ENCODE data around the gene GAREM1. TPM values are rescaled to one million over a fixed set of nuclear protein-coding genes. Genes with fewer than 3 reads are reported as not detected.

The GAREM1 gene
- total RNA-seq, 1 donor from 2014 or later: 9.0 TPM

DNA sequence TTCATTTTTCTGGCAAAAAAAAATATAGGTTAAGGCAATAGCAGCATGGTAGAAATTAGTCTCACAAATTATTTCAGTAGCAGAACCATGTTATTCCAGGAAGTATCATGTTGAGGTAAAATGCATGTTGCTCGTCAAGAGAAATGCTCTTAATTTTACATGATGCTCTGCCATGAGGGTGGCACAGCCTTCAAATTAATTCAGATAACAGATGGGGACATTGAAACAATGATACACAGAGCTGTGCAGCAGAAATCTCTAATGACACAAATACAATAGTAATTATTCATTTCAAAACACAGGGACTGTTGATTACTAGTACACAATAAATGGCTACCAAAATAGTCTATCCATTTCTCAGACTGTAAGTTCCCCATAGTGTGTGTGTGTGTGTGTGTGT lies 24.8 kb downstream of the GAREM1 start:
- no peak for TF ChIP-seq EZH2 (IDR thresholded peaks at IDR 0.05; ENCODE audit: insufficient read depth, low read length)
- TF ChIP-seq, protein P1, sequence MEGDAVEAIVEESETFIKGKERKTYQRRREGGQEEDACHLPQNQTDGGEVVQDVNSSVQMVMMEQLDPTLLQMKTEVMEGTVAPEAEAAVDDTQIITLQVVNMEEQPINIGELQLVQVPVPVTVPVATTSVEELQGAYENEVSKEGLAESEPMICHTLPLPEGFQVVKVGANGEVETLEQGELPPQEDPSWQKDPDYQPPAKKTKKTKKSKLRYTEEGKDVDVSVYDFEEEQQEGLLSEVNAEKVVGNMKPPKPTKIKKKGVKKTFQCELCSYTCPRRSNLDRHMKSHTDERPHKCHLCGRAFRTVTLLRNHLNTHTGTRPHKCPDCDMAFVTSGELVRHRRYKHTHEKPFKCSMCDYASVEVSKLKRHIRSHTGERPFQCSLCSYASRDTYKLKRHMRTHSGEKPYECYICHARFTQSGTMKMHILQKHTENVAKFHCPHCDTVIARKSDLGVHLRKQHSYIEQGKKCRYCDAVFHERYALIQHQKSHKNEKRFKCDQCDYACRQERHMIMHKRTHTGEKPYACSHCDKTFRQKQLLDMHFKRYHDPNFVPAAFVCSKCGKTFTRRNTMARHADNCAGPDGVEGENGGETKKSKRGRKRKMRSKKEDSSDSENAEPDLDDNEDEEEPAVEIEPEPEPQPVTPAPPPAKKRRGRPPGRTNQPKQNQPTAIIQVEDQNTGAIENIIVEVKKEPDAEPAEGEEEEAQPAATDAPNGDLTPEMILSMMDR (IDR thresholded peaks at IDR 0.05; ENCODE audit: insufficient read depth, low read depth, low read length): no peak
- H4K20me1 ChIP-seq (ENCODE audit: insufficient read depth, low read length): peaks cover 13% of the 10 kb centered on the region
- no peak overlapping the region for H3K27ac ChIP-seq (ENCODE audit: low read depth, low read length)
- H3K4me2 ChIP-seq (ENCODE audit: low read length): no peak overlapping the region
- peaks cover 2% of the 10 kb centered on the region for H3K79me2 ChIP-seq (ENCODE audit: insufficient read depth, low read length)
- H3K4me1 ChIP-seq (ENCODE audit: insufficient read depth, low read length): no peaks in the 10 kb centered on the region
- H2AFZ ChIP-seq (ENCODE audit: low read depth, low read length): no peak overlapping the region
- no peak overlapping the region for H3K9ac ChIP-seq (ENCODE audit: low read length)
- Mint-ChIP-seq H3K4me1 (ENCODE audit: low read depth, unreplicated experiment) (peaks cover 6% of the 10 kb centered on the region), H3K27me3 (ENCODE audit: low read depth, unreplicated experiment) (no peaks in the 10 kb centered on the region), H3K27ac (ENCODE audit: unreplicated experiment) (no peak overlapping the region), H3K36me3 (ENCODE audit: low read depth, unreplicated experiment) (no peaks in the 10 kb centered on the region), H3K9me3 (ENCODE audit: unreplicated experiment) (no peaks in the 10 kb centered on the region), H3K4me3 (ENCODE audit: unreplicated experiment) (no peak overlapping the region)
- DNase-seq (ENCODE audit: low read depth): no peak
- no peak for FAIRE-seq
- H3K4me3 ChIP-seq (ENCODE audit: insufficient read depth, low read depth, low read length): no peak overlapping the region
- H3K36me3 ChIP-seq (ENCODE audit: insufficient read depth, low read length): no peaks in the 10 kb centered on the region
- no peaks in the 10 kb centered on the region for H3K9me3 ChIP-seq (ENCODE audit: insufficient read depth, low read depth, low read length)
- H3K27me3 ChIP-seq (ENCODE audit: insufficient read depth, low read length): no peaks in the 10 kb centered on the region

DNA sequence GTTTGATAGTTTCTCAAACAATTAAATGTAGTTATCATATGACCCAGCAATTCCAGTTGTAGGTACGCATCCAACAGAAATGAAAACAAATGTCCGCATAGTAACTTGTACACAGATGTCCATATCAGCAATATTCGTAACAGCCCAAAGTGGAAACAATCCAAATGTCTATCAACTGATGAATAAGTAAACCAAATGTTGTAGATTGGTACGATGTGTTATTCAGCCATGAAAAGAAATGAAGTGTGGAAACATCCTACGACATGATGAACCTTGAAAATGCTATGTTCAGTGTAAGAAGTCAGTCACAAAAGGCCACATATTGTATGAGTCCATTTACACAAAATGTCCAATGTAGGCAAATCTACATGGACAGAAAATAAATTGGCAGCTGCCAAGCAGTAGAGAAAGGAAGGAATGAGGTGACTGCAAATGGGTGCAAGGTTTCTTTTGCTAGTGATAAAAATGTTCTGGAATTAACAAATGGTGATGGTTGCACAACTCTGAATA lies 26.9 kb downstream of the GAREM1 start:
- no peak for FAIRE-seq

More for the DNA sequence above, 26.9 kb downstream of the GAREM1 start:
- H3K4me3 Mint-ChIP-seq (ENCODE audit: unreplicated experiment): no peak overlapping the region
- no peaks in the 10 kb centered on the region for H3K36me3 ChIP-seq (ENCODE audit: insufficient read depth, low read length)
- no peak overlapping the region for H3K27ac Mint-ChIP-seq (ENCODE audit: unreplicated experiment)
- H3K27me3 Mint-ChIP-seq (ENCODE audit: low read depth, unreplicated experiment): no peaks in the 10 kb centered on the region
- peaks cover 13% of the 10 kb centered on the region for H4K20me1 ChIP-seq (ENCODE audit: insufficient read depth, low read length)
- H3K4me1 Mint-ChIP-seq (ENCODE audit: low read depth, unreplicated experiment): peaks cover 6% of the 10 kb centered on the region
- H3K4me3 ChIP-seq (ENCODE audit: insufficient read depth, low read depth, low read length): no peak overlapping the region
- DNase-seq (ENCODE audit: low read depth): no peak
- no peaks in the 10 kb centered on the region for H3K9me3 Mint-ChIP-seq (ENCODE audit: unreplicated experiment)
- no peaks in the 10 kb centered on the region for H3K27me3 ChIP-seq (ENCODE audit: insufficient read depth, low read length)
- no peaks in the 10 kb centered on the region for H3K36me3 Mint-ChIP-seq (ENCODE audit: low read depth, unreplicated experiment)
- H3K9me3 ChIP-seq (ENCODE audit: insufficient read depth, low read depth, low read length): no peaks in the 10 kb centered on the region
- H3K4me1 ChIP-seq (ENCODE audit: insufficient read depth, low read length): no peaks in the 10 kb centered on the region
- TF ChIP-seq, protein P1 (IDR thresholded peaks at IDR 0.05; ENCODE audit: insufficient read depth, low read depth, low read length): no peak
- no peak for TF ChIP-seq EZH2 (IDR thresholded peaks at IDR 0.05; ENCODE audit: insufficient read depth, low read length)
- no peak overlapping the region for H3K27ac ChIP-seq (ENCODE audit: low read depth, low read length)
- H3K4me2 ChIP-seq (ENCODE audit: low read length): no peak overlapping the region
- H2AFZ ChIP-seq (ENCODE audit: low read depth, low read length): no peak overlapping the region
- no peak overlapping the region for H3K9ac ChIP-seq (ENCODE audit: low read length)
- H3K79me2 ChIP-seq (ENCODE audit: insufficient read depth, low read length): peaks cover 3% of the 10 kb centered on the region

All from astrocyte (in vitro differentiated cells and primary cell).